ENCODE data around the gene LYZL6.
"Not testable (repeated sequence)": the region's sequence is repeated elsewhere in the genome, so short reads cannot be mapped to it uniquely, and the experiment has no call there.

The LYZL6 gene

DNA sequence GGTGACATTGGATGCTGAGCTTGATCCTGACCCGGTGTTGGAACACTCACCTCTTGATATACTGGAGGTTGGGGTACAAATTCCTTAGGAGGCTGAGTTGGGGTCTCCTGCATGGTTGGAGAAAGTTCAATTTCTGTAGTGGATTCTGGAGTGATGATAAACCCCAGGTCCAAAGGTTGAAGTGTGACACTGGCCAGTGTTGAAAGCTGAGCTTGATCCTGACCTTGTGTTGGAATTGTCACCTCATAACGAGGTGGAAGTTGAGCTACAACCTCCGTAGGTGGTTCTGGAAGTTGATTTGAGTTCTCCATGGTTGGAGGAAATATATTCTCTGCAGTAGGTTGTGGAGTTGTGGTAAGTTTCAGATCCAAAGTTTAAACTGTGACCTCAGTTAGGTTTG, 34.1 kb downstream of the LYZL6 start:
- H3K27me3 ChIP-seq (ENCODE audit: insufficient read depth, low read length): 0 out of 2 replicates have a peak, but pooled peaks cover 3% of the 10 kb centered on the region
- H3K4me3 ChIP-seq (ENCODE audit: low read depth, low read length): no peak overlapping the region
- H3K4me1 ChIP-seq (ENCODE audit: control insufficient read depth, insufficient read depth, low read length, unreplicated experiment): no peaks in the 10 kb centered on the region
- H3K79me2 ChIP-seq (ENCODE audit: control insufficient read depth, insufficient read depth, low read length, unreplicated experiment): no peaks in the 10 kb centered on the region
- H2AFZ ChIP-seq (ENCODE audit: low read length, unreplicated experiment): no peak overlapping the region
- no peaks in the 10 kb centered on the region for H3K36me3 ChIP-seq (ENCODE audit: insufficient read depth, low read length)
- H3K27ac ChIP-seq (ENCODE audit: low read depth, low read length): no peak overlapping the region

DNA sequence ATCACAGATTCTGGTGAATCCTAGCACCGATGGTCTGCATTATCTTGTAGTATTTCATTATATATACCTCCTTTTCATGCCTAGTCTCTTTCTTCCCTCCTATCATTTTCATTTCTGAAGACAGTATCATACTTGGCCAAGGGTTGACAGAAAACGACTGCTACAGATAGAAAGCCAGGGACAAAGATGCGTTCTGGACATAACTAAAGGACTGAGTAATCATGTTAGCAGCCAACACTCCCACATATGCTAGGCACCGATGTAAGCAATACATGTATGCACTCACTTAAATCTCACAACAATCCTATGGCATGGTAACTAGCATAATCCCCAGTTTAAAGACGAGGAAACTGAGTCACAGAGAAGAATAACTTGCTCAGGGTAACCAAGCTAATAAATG, 35.8 kb downstream of the LYZL6 start:
- no peaks in the 10 kb centered on the region for H3K36me3 ChIP-seq (ENCODE audit: insufficient read depth, low read length)
- no peak overlapping the region for H2AFZ ChIP-seq (ENCODE audit: low read length, unreplicated experiment)
- no peaks in the 10 kb centered on the region for H3K4me1 ChIP-seq (ENCODE audit: control insufficient read depth, insufficient read depth, low read length, unreplicated experiment)
- no peaks in the 10 kb centered on the region for H3K79me2 ChIP-seq (ENCODE audit: control insufficient read depth, insufficient read depth, low read length, unreplicated experiment)
- no peak overlapping the region for H3K27ac ChIP-seq (ENCODE audit: low read depth, low read length)
- H3K27me3 ChIP-seq (ENCODE audit: insufficient read depth, low read length): 0 out of 2 replicates have a peak, but pooled peaks cover 3% of the 10 kb centered on the region
- H3K4me3 ChIP-seq (ENCODE audit: low read depth, low read length): no peak overlapping the region

DNA sequence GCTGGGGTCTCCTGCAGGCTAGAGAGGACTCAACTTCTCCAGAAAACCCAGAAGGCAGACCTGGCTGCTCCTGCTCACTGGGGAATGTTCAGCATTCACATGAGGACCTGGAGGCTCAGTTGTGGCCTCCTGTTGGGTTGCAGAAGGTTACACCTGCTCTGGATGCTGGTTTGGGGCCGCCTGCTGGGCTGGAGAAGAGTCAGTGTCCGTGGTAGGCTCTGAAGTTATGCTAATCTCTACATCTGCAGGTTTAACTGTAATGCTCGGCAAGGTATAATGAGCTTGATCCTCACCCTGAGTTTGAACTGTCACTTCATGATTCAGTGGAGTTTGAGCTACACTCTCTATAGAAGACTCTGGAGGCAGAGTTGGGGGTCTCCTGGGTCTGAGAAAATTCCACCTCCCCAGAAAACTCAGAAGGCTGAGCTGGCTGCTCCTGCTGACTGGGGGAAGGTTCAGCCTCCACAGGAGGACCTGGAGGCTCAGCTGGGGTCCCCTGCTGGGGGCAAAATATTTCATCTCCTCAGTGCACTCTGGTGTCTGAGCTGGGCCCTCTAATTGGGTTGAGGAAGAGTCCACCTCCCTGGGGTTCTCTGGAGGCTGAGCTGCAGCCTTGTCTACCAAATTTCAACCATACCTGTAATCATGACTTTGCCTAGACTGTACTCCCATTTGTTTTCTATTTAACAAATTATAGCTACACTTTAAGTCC, 36.4 kb downstream of the LYZL6 start:
- Histone ChIP-seq H3K4me3 (ENCODE audit: low read depth, low read length) (no peak overlapping the region), H3K27me3 (ENCODE audit: insufficient read depth, low read length) (0 out of 2 replicates have a peak, but pooled peaks cover 3% of the 10 kb centered on the region), H3K27ac (ENCODE audit: low read depth, low read length) (no peak overlapping the region), H3K36me3 (ENCODE audit: insufficient read depth, low read length) (no peaks in the 10 kb centered on the region), H3K79me2 (ENCODE audit: control insufficient read depth, insufficient read depth, low read length, unreplicated experiment) (no peaks in the 10 kb centered on the region), H3K4me1 (ENCODE audit: control insufficient read depth, insufficient read depth, low read length, unreplicated experiment) (no peaks in the 10 kb centered on the region), H2AFZ (ENCODE audit: low read length, unreplicated experiment) (no peak overlapping the region)

DNA sequence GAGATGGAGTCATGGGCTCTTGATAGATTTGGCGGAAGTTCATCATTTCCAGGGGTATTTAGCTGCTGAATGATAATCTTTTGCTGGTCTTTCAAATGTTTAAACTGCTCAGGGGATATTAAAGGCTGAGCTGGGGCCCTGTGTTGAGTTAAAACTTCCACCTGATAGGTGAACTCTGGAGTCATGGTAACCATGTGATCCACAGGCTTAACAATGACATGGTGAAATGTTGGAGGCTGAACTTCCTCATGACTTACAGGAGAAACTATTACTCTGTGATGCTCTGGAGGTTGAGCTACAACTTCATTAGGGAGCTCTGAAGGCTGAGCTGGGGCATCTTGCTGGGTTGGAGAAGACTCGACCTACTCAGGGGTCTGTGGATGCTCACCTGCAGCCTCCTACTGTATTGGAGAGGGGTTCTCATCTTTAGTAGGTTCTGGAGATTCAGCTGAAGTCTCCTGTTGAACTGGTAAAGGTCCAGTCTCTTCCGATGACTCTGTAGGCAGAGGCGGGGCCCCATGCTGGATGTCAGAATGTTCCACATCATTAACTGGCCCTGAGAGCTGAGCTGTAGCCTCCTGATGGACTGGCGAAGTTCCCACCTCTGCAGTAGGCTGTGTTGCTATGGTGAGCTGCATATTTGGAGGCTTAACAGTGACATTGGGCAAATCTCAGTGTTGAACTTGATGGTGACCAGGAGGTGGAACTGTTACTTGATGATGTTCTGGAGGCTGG, 37.2 kb downstream of the LYZL6 start:
- no peaks in the 10 kb centered on the region for H3K79me2 ChIP-seq (ENCODE audit: control insufficient read depth, insufficient read depth, low read length, unreplicated experiment)
- no peaks in the 10 kb centered on the region for H3K27me3 ChIP-seq (ENCODE audit: insufficient read depth, low read length)
- no peaks in the 10 kb centered on the region for H3K36me3 ChIP-seq (ENCODE audit: insufficient read depth, low read length)
- H3K27ac ChIP-seq (ENCODE audit: low read depth, low read length): no peak overlapping the region
- no peak overlapping the region for H3K4me3 ChIP-seq (ENCODE audit: low read depth, low read length)
- H2AFZ ChIP-seq (ENCODE audit: low read length, unreplicated experiment): no peak overlapping the region
- no peaks in the 10 kb centered on the region for H3K4me1 ChIP-seq (ENCODE audit: control insufficient read depth, insufficient read depth, low read length, unreplicated experiment)

DNA sequence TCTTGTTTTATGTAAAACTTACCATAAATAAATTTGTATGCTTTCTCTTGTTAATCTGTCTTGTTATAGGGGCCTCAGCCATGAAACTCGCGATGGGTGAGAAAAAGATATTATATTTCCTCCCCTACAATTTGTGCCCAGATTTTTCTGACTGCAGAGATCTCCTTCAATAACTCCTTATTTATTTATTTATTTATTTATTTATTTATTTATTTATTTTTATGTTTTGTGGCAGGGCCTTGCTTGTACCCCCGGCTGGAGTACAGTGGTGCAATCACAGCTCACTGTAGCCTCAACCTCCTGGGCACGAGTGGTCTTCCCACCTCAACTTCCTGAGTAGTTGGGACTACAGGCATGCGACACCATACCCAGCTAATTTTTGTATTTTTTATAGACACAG, 40.1 kb downstream of the LYZL6 start:
- H3K4me3 ChIP-seq (ENCODE audit: low read depth, low read length): no peak overlapping the region
- H3K4me1 ChIP-seq (ENCODE audit: control insufficient read depth, insufficient read depth, low read length, unreplicated experiment): no peaks in the 10 kb centered on the region
- H3K27ac ChIP-seq (ENCODE audit: low read depth, low read length): no peak overlapping the region
- no peaks in the 10 kb centered on the region for H3K79me2 ChIP-seq (ENCODE audit: control insufficient read depth, insufficient read depth, low read length, unreplicated experiment)
- no peaks in the 10 kb centered on the region for H3K27me3 ChIP-seq (ENCODE audit: insufficient read depth, low read length)
- no peaks in the 10 kb centered on the region for H3K36me3 ChIP-seq (ENCODE audit: insufficient read depth, low read length)
- H2AFZ ChIP-seq (ENCODE audit: low read length, unreplicated experiment): no peak overlapping the region

DNA sequence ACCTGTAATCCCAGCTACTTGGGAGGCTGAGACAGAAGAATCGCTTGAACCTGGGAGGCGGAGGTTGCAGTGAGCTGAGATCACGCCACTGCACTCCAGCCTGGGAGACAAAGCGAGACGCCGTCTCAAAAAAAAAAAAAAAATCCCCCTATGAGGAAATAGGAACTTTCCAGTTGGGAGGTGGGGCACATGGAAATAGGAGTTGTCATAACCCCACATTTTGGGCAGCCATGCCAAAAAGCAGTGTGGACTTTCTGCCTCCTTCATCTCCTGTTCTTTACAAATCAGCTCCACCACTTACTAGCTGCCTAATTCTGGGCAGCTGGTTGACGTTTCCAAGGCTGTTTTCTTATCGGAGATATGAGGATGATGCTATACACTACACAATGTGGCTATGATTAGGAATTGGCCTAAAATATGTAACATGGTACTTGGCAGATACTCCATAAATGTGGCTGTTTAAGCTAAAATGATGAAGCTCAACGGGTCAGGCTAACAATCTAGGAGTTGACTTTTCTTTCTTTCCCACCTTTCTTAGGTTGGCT, 41.8 kb downstream of the LYZL6 start:
- H3K36me3 ChIP-seq (ENCODE audit: insufficient read depth, low read length): no peaks in the 10 kb centered on the region
- no peak overlapping the region for H3K4me3 ChIP-seq (ENCODE audit: low read depth, low read length)
- H2AFZ ChIP-seq (ENCODE audit: low read length, unreplicated experiment): no peak overlapping the region
- no peaks in the 10 kb centered on the region for H3K79me2 ChIP-seq (ENCODE audit: control insufficient read depth, insufficient read depth, low read length, unreplicated experiment)
- peaks cover 4% of the 10 kb centered on the region for H3K4me1 ChIP-seq (ENCODE audit: control insufficient read depth, insufficient read depth, low read length, unreplicated experiment)
- H3K27me3 ChIP-seq (ENCODE audit: insufficient read depth, low read length): no peaks in the 10 kb centered on the region
- no peak overlapping the region for H3K27ac ChIP-seq (ENCODE audit: low read depth, low read length)

DNA sequence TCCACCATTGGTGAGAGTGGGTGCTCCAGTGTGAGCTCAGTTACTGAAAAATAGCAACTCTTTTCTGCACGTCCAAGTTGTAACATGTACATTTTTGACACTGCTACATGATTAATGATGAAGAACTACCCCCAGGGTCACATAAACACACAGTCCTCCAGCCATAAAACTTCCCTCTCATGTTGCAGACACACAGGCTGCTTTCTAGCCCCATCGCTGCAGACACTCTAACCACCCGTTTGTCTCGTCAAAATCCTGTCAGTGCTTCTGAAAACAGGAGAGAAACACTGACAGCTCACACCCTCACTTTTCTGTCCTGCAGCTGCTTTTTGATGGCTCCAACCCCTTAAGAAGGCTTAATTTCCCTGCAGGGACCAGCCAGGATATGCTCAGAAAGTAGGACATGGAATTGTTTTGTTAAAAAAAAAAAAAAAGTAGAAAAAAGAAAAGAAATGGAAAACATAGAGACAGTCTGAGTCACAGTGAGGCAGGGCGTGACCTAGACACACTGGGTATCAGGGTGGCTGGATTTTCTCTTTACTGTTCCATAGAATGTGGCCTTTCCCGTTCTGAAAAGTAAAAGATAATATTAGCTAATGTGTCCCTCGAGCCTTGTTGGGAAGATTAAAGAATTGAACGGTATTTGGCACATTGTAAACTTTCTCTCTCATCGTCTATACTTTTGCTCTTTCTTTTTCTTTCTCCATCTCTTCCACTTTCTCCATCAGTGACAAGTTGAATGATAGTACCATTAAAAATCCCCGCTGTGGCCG, 42.6 kb downstream of the LYZL6 start:
- H3K36me3 ChIP-seq (ENCODE audit: insufficient read depth, low read length): no peaks in the 10 kb centered on the region
- no peak overlapping the region for H3K27ac ChIP-seq (ENCODE audit: low read depth, low read length)
- H3K27me3 ChIP-seq (ENCODE audit: insufficient read depth, low read length): no peaks in the 10 kb centered on the region
- no peaks in the 10 kb centered on the region for H3K79me2 ChIP-seq (ENCODE audit: control insufficient read depth, insufficient read depth, low read length, unreplicated experiment)
- no peak overlapping the region for H2AFZ ChIP-seq (ENCODE audit: low read length, unreplicated experiment)
- no peak overlapping the region for H3K4me3 ChIP-seq (ENCODE audit: low read depth, low read length)
- H3K4me1 ChIP-seq (ENCODE audit: control insufficient read depth, insufficient read depth, low read length, unreplicated experiment): peaks cover 9% of the 10 kb centered on the region

DNA sequence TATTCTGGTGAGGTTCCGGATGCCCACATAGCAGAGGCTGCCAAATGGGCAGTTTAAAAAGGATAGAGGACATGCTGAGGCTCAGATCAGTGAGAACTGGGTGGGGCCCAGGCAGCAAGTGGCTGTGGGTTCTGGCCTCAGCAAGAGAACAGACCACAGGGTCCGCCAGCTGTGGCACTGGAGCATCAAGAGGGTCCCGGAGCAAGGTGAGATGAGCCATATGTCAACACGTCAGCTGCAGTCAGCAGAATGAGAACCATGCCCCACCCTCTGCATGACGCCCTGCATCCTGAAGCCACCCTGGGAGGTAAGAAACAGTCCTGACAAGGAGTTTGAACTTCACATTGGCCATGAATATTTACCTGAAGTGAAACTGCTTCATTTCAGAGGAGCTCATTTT, 43.2 kb downstream of the LYZL6 start:
- Histone ChIP-seq H3K27me3 (ENCODE audit: insufficient read depth, low read length) (no peaks in the 10 kb centered on the region), H2AFZ (ENCODE audit: low read length, unreplicated experiment) (no peak overlapping the region), H3K36me3 (ENCODE audit: insufficient read depth, low read length) (no peaks in the 10 kb centered on the region), H3K4me1 (ENCODE audit: control insufficient read depth, insufficient read depth, low read length, unreplicated experiment) (peaks cover 15% of the 10 kb centered on the region), H3K27ac (ENCODE audit: low read depth, low read length) (no peak overlapping the region), H3K79me2 (ENCODE audit: control insufficient read depth, insufficient read depth, low read length, unreplicated experiment) (no peaks in the 10 kb centered on the region), H3K4me3 (ENCODE audit: low read depth, low read length) (no peak overlapping the region)

DNA sequence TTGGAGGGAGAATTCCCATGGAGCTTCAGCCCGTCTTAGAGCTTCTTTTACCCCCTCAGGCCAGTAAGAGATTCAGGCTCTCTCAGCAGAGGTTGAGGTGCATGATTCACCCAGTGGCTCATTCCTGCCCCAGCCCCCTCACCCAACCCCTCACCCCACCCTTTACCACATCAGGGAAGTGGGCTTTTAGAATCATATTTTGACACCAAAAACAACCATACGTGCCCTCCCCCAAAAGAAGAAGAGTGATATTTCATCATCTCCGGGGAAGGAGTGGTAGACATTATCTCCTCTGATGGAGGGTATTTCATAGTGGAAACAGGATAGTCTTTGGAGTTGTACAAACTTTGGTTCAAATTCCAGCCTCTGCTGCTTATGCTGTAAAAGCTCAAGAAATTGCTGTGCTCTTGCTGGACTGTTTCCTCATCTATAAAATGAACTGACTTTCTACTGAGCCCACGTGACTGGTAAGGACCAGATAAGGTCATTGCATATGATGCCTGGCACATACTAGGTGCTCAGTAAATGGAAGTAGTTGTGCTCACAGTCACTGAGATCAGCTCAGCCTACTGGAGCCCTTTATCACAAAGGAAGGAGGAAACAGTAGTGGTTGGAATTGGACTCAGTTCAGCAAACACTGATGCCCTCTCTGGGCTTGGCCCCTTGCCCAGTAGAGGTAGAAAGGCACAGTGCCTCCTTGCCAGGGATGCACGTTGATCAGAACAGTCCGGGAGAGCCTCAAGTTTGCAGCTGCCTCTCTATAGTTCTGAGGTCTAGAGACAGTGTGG, 45.0 kb downstream of the LYZL6 start:
- no peak overlapping the region for H2AFZ ChIP-seq (ENCODE audit: low read length, unreplicated experiment)

DNA sequence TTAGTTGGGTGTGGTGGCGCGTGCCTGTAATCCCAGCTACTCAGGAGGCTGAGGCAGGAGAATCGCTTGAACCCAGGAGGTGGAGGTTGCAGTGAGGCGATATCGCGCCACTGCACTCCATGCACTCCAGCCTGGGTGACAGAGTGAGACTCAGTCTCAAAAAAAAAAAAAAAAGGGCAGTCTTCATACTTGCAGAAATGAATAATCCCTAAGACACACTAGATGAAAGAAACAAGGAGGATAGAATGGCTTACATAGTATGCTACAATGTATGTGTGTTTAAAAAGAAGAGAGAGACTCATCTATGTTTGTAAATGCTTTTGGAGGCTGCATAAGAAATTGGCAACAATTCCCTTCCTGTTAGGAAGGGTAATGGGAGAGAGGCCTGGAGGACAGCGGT, 45.7 kb downstream of the LYZL6 start:
- H3K36me3 ChIP-seq (ENCODE audit: insufficient read depth, low read length); H3K27ac ChIP-seq (ENCODE audit: low read depth, low read length); H3K79me2 ChIP-seq (ENCODE audit: control insufficient read depth, insufficient read depth, low read length, unreplicated experiment); H3K27me3 ChIP-seq (ENCODE audit: insufficient read depth, low read length); H2AFZ ChIP-seq (ENCODE audit: low read length, unreplicated experiment); H3K4me3 ChIP-seq (ENCODE audit: low read depth, low read length): not testable (repeated sequence)
- peaks cover 19% of the 10 kb centered on the region for H3K4me1 ChIP-seq (ENCODE audit: control insufficient read depth, insufficient read depth, low read length, unreplicated experiment)

More for the DNA sequence above, 45.0 kb downstream of the LYZL6 start:
- no peak overlapping the region for H3K27ac ChIP-seq (ENCODE audit: low read depth, low read length)
- H3K27me3 ChIP-seq (ENCODE audit: insufficient read depth, low read length): no peaks in the 10 kb centered on the region
- peaks cover 19% of the 10 kb centered on the region for H3K4me1 ChIP-seq (ENCODE audit: control insufficient read depth, insufficient read depth, low read length, unreplicated experiment)
- H3K4me3 ChIP-seq (ENCODE audit: low read depth, low read length): no peak overlapping the region
- no peaks in the 10 kb centered on the region for H3K79me2 ChIP-seq (ENCODE audit: control insufficient read depth, insufficient read depth, low read length, unreplicated experiment)
- no peaks in the 10 kb centered on the region for H3K36me3 ChIP-seq (ENCODE audit: insufficient read depth, low read length)

Data from ACC112 (cell line).